ENCODE data around the gene ADSS2.
"Not testable (repeated sequence)": the region's sequence is repeated elsewhere in the genome, so short reads cannot be mapped to it uniquely, and the experiment has no call there.

ADSS2 gene

GRCh38 chr1:244451539-244451950 lies at the start of gene ADSS2:
TSS of gene ADSS2 (minus strand) at chr1:244451909. CDS start at chr1:244451817, 92 bp downstream.
- no peak for DNase-seq

- DNase-seq, result not testable (repeated sequence)
Measured at GRCh38 chr1:244500515-244500914, 48.8 kb upstream of the ADSS2 start.

GRCh38 chr1:244499484-244499883 lies 47.8 kb upstream of the ADSS2 start:
- not testable (repeated sequence) for DNase-seq

- DNase-seq, result no peak
Measured at GRCh38 chr1:244497805-244498204, 46.1 kb upstream of the ADSS2 start.

- DNase-seq, result no peak
Measured at GRCh38 chr1:244496186-244496585, 44.5 kb upstream of the ADSS2 start.

- no peak for DNase-seq
Measured at GRCh38 chr1:244494653-244495052, 42.9 kb upstream of the ADSS2 start.

GRCh38 chr1:244484971-244485370 lies 33.3 kb upstream of the ADSS2 start:
- DNase-seq, result not testable (repeated sequence)

- DNase-seq, result no peak
Measured at GRCh38 chr1:244473059-244473605, 21.4 kb upstream of the ADSS2 start.

- DNase-seq, result no peak
Measured at GRCh38 chr1:244466724-244467123, 15.0 kb upstream of the ADSS2 start.

- peak; percentile 56 for DNase-seq
Measured at GRCh38 chr1:244461245-244462071, 9.7 kb upstream of the ADSS2 start, which contains the start of gene CATSPERE. TSS of gene CATSPERE (plus strand) at chr1:244461273. CDS start at chr1:244461430, 157 bp downstream.

- no peak for DNase-seq
Measured at GRCh38 chr1:244460197-244460596, 8.5 kb upstream of the ADSS2 start.

GRCh38 chr1:244458781-244459180 lies 7.1 kb upstream of the ADSS2 start:
- no peak for DNase-seq

GRCh38 chr1:244456586-244456985 lies 4.9 kb upstream of the ADSS2 start:
- no peak for DNase-seq

GRCh38 chr1:244454412-244454811 lies 2.7 kb upstream of the ADSS2 start:
- DNase-seq, result no peak

GRCh38 chr1:244451951-244452795 lies 464 bp upstream of the ADSS2 start:
- DNase-seq, result peak; percentile 98

- peak; percentile 37 for DNase-seq
Measured at GRCh38 chr1:244450597-244451538, 841 bp downstream of the ADSS2 start.

- no peak for DNase-seq
Measured at GRCh38 chr1:244449936-244450508, 1.7 kb downstream of the ADSS2 start.

GRCh38 chr1:244448279-244449036 lies 3.3 kb downstream of the ADSS2 start:
- no peak for DNase-seq

GRCh38 chr1:244447552-244447951 lies 4.2 kb downstream of the ADSS2 start:
- DNase-seq, result no peak

- no peak for DNase-seq
Measured at GRCh38 chr1:244447024-244447423, 4.7 kb downstream of the ADSS2 start.

Data from activated CD4-positive, alpha-beta T cell treated with anti-CD3 and anti-CD28 coated beads for 1 hour (primary cell).